T-helper 17 cell (primary cell): ENCODE measurements around the gene PTPRT. TPM values are rescaled to one million over a fixed set of nuclear protein-coding genes. Genes with fewer than 3 reads are reported as not detected.
"Not testable (repeated sequence)": the region's sequence is repeated elsewhere in the genome, so short reads cannot be mapped to it uniquely, and the experiment has no call there.

Experiments used
- ATAC-seq: fragments of 150-1000 bp; cut with Tn5 transposase; 2 replicates; pipeline ENCODE4 v1.10.0; 2021; ENCODE audit warnings: mild to moderate bottlenecking, moderate library complexity
- DNase-seq, 3 donors: peaks; one replicate each; pipeline versions ENCODE4 v3.0.0 to v3.0.0-alpha.2; 2020 to 2021
- H3K9me3 ChIP-seq: one replicate; pipeline ENCODE4 v1.7.0; 2013; ENCODE audit warnings: low read length, mild to moderate bottlenecking; ENCODE audit not compliant: control insufficient read depth, poor library complexity, severe bottlenecking
- H3K27ac Mint-ChIP-seq: one replicate; pipeline ENCODE4 v1.8.0; 2022; ENCODE audit warnings: mild to moderate bottlenecking, moderate library complexity, mixed read lengths
- H3K27me3 Mint-ChIP-seq: one replicate; pipeline ENCODE4 v1.8.0; 2022; ENCODE audit warnings: mixed read lengths
- H3K36me3 Mint-ChIP-seq: one replicate; pipeline ENCODE4 v1.8.0; 2022; ENCODE audit warnings: low read depth, mixed read lengths
- H3K4me1 Mint-ChIP-seq: one replicate; pipeline ENCODE4 v1.8.0; 2022; ENCODE audit warnings: mild to moderate bottlenecking, mixed read lengths
- H3K4me3 Mint-ChIP-seq: one replicate; pipeline ENCODE4 v1.8.0; 2022; ENCODE audit warnings: mild to moderate bottlenecking, moderate library complexity, mixed read lengths
- total RNA-seq, 4 donors: library from RNA in 2 of 4; stranded (reverse) in 2 of 4; gene quantifications; one replicate each; pipeline ENCODE4 v1.2.3 and lab custom pipeline; 2022 to 2026

The PTPRT gene
- total RNA-seq, 2 donors from 2014 or later = not detected

- DNase-seq (no peak), ATAC-seq (no peak)
- H3K9me3 ChIP-seq = no peaks in the 10 kb centered on the region
- H3K4me3 Mint-ChIP-seq = no peak overlapping the region
- H3K36me3 Mint-ChIP-seq = no peaks in the 10 kb centered on the region
- H3K27me3 Mint-ChIP-seq = no peaks in the 10 kb centered on the region
- no peaks in the 10 kb centered on the region for H3K4me1 Mint-ChIP-seq
- H3K27ac Mint-ChIP-seq = no peak overlapping the region
Observed at GRCh38 chr20:42920776-42921175, 268.9 kb downstream of the PTPRT start.

- Mint-ChIP-seq H3K27me3 (no peaks in the 10 kb centered on the region), H3K27ac (no peak overlapping the region), H3K36me3 (no peaks in the 10 kb centered on the region), H3K4me1 (no peaks in the 10 kb centered on the region), H3K4me3 (no peak overlapping the region)
- DNase-seq (no peak), ATAC-seq (no peak)
- peaks cover under 1% of the 10 kb centered on the region for H3K9me3 ChIP-seq
Observed at GRCh38 chr20:42919316-42919715, 270.4 kb downstream of the PTPRT start.

DNA sequence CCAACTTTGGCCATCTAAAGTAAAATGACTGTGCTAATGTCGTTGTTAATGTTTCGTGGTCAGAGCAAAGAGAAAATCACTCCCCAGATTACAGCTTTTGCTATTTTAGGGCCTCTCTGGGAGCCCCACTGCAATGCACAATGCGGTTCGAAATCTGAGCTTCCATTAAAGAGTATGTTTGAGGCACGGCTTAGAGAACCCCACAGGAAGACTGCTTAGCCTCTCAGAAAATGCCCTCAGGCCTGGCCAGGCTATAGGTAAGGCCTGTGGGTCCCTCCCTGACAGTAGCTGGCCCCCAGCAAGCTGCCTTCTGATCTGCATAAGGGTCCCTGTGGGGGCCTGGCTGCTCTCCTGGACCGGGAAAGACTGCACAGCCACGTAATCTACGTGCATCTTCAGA, 274.6 kb downstream of the PTPRT start:
- H3K27ac Mint-ChIP-seq = no peak overlapping the region
- ATAC-seq = no peak
- no peaks in the 10 kb centered on the region for H3K4me1 Mint-ChIP-seq
- no peak for DNase-seq
- peaks cover 2% of the 10 kb centered on the region for H3K9me3 ChIP-seq
- H3K36me3 Mint-ChIP-seq = no peaks in the 10 kb centered on the region
- no peak overlapping the region for H3K4me3 Mint-ChIP-seq
- no peaks in the 10 kb centered on the region for H3K27me3 Mint-ChIP-seq

DNA sequence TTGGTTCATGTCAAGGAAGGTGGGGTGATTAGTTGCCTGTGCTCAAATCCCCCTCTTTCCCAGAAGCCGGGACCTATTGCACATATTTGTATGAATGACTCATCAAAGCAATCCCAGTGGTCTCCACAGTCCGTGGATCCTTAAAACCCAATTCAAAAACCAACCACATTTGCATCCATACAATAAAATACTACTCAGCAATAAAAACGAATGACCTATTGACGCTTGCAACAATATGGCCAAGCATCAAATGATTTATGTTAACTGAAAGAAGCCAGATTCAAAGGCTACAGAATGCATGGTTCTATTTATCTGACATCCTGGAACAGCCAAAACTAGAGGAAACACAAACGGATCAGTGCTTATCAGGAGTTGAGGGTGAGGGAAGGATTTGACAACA, 275.4 kb downstream of the PTPRT start:
- H3K4me1 Mint-ChIP-seq = no peaks in the 10 kb centered on the region
- no peaks in the 10 kb centered on the region for H3K27me3 Mint-ChIP-seq
- H3K9me3 ChIP-seq = peaks cover 2% of the 10 kb centered on the region
- H3K36me3 Mint-ChIP-seq = no peaks in the 10 kb centered on the region
- no peak overlapping the region for H3K27ac Mint-ChIP-seq
- ATAC-seq (no peak), DNase-seq (no peak)
- no peak overlapping the region for H3K4me3 Mint-ChIP-seq

GRCh38 chr20:42910808-42911207, 278.9 kb downstream of the PTPRT start:
- H3K9me3 ChIP-seq, ATAC-seq, H3K27ac Mint-ChIP-seq, H3K36me3 Mint-ChIP-seq, H3K27me3 Mint-ChIP-seq, DNase-seq, H3K4me1 Mint-ChIP-seq, H3K4me3 Mint-ChIP-seq: not testable (repeated sequence)

DNA sequence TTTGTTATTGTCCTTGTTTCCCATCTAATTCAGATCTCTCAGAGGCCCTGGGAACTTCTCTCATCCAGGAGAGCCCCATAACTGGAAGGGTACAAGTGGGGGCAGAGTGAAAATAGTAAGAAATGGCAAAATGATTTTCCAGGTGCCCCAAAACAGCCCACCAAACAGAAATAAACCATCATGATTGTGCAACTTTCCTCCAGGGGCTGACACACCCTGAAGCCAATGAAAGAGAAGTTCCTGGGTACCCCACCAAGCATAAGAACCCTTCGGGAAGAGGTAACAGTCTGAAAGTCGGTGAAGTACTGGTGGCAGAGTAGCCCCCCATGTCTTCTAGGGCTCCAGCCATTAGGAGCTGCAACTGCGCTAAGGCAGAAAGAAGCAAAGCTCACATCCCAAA, 282.0 kb downstream of the PTPRT start:
- DNase-seq = no peak
- ATAC-seq = no peak
- Mint-ChIP-seq H3K36me3 (no peaks in the 10 kb centered on the region), H3K27me3 (no peaks in the 10 kb centered on the region), H3K4me3 (no peak overlapping the region), H3K4me1 (no peaks in the 10 kb centered on the region), H3K27ac (no peak overlapping the region)
- no peaks in the 10 kb centered on the region for H3K9me3 ChIP-seq

GRCh38 chr20:42906120-42906519, 283.6 kb downstream of the PTPRT start:
- no peaks in the 10 kb centered on the region for H3K36me3 Mint-ChIP-seq
- no peak for DNase-seq
- no peaks in the 10 kb centered on the region for H3K27me3 Mint-ChIP-seq
- H3K4me3 Mint-ChIP-seq = no peak overlapping the region
- H3K4me1 Mint-ChIP-seq = no peaks in the 10 kb centered on the region
- no peaks in the 10 kb centered on the region for H3K9me3 ChIP-seq
- H3K27ac Mint-ChIP-seq = no peak overlapping the region
- no peak for ATAC-seq

GRCh38 chr20:42902509-42902908, 287.2 kb downstream of the PTPRT start:
- DNase-seq = no peak
- no peaks in the 10 kb centered on the region for H3K27me3 Mint-ChIP-seq
- no peaks in the 10 kb centered on the region for H3K9me3 ChIP-seq
- H3K4me1 Mint-ChIP-seq = no peaks in the 10 kb centered on the region
- ATAC-seq = no peak
- no peak overlapping the region for H3K27ac Mint-ChIP-seq
- H3K4me3 Mint-ChIP-seq = no peak overlapping the region
- no peaks in the 10 kb centered on the region for H3K36me3 Mint-ChIP-seq

GRCh38 chr20:42901689-42902440, 287.8 kb downstream of the PTPRT start:
- H3K9me3 ChIP-seq = no peaks in the 10 kb centered on the region
- H3K4me1 Mint-ChIP-seq = no peaks in the 10 kb centered on the region
- no peak overlapping the region for H3K27ac Mint-ChIP-seq
- ATAC-seq (no peak), DNase-seq (no peak)
- no peaks in the 10 kb centered on the region for H3K27me3 Mint-ChIP-seq
- H3K4me3 Mint-ChIP-seq = no peak overlapping the region
- no peaks in the 10 kb centered on the region for H3K36me3 Mint-ChIP-seq

- not testable (repeated sequence) for H3K36me3 Mint-ChIP-seq, H3K4me1 Mint-ChIP-seq, DNase-seq, H3K9me3 ChIP-seq, H3K27me3 Mint-ChIP-seq, ATAC-seq, H3K4me3 Mint-ChIP-seq, H3K27ac Mint-ChIP-seq
Observed at GRCh38 chr20:42900764-42901163, 288.9 kb downstream of the PTPRT start.

DNA sequence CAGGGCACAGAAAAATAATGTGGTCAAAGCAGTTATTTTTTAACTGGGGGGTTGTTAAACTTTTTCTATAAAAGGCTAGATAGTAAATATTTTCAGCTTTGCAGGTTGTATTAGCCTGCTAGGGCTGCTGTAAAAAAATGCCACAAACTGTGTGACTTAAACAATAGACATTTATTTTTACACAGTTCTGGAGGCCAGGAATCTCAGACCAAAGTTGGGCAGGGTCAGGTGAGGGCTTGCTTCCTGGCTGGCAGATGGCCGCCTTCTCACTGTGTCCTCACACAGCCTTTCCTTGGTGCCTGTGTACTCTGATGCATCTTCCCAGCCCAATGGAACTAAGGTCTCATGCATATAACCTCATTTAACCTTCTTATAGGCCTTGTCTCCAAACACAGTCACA, 294.7 kb downstream of the PTPRT start:
- DNase-seq = no peak
- ATAC-seq = no peak
- Mint-ChIP-seq H3K4me1 (no peaks in the 10 kb centered on the region), H3K36me3 (no peaks in the 10 kb centered on the region), H3K4me3 (no peak overlapping the region), H3K27me3 (no peaks in the 10 kb centered on the region), H3K27ac (no peak overlapping the region)
- no peaks in the 10 kb centered on the region for H3K9me3 ChIP-seq

DNA sequence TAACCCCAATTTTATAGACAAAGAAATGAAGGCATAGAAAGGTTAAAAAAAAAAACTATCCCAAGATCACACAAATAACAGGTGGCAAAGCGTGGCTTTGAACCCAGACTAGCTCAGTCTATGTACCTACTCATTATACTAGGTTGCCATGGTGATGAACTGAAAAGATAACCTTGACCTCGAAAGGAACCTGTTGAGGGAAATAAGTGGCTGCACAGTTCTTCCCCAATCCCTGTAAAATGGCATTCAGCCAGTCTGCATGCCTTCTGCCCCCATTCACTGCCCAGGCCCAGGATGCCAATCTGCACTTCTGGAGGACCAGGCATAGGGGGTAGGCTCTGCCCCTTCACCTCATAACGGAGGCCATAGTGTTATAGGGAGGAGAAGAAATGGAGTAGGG, 295.2 kb downstream of the PTPRT start:
- no peaks in the 10 kb centered on the region for H3K9me3 ChIP-seq
- H3K36me3 Mint-ChIP-seq = no peaks in the 10 kb centered on the region
- ATAC-seq (no peak), DNase-seq (no peak)
- no peak overlapping the region for H3K4me3 Mint-ChIP-seq
- H3K27ac Mint-ChIP-seq = no peak overlapping the region
- no peaks in the 10 kb centered on the region for H3K27me3 Mint-ChIP-seq
- no peaks in the 10 kb centered on the region for H3K4me1 Mint-ChIP-seq

- H3K4me3 Mint-ChIP-seq = no peak overlapping the region
- DNase-seq (no peak), ATAC-seq (no peak)
- H3K36me3 Mint-ChIP-seq = no peaks in the 10 kb centered on the region
- no peaks in the 10 kb centered on the region for H3K4me1 Mint-ChIP-seq
- H3K9me3 ChIP-seq = no peaks in the 10 kb centered on the region
- H3K27ac Mint-ChIP-seq = no peak overlapping the region
- H3K27me3 Mint-ChIP-seq = no peaks in the 10 kb centered on the region
Observed at GRCh38 chr20:42889517-42889916, 300.2 kb downstream of the PTPRT start.

- no peaks in the 10 kb centered on the region for H3K4me1 Mint-ChIP-seq
- H3K27ac Mint-ChIP-seq = no peak overlapping the region
- no peaks in the 10 kb centered on the region for H3K36me3 Mint-ChIP-seq
- DNase-seq (no peak), ATAC-seq (no peak)
- H3K27me3 Mint-ChIP-seq = no peaks in the 10 kb centered on the region
- H3K9me3 ChIP-seq = no peaks in the 10 kb centered on the region
- H3K4me3 Mint-ChIP-seq = no peak overlapping the region
Observed at GRCh38 chr20:42887281-42887680, 302.4 kb downstream of the PTPRT start.
